Activated gamma-delta T cell (primary cell): Measurements from ENCODE around the gene DIP2A.

Experiments
- DNase-seq: peaks from one replicate; lab custom pipeline; 2025; lab: John Stamatoyannopoulos, UW

Gene DIP2A

DNA sequence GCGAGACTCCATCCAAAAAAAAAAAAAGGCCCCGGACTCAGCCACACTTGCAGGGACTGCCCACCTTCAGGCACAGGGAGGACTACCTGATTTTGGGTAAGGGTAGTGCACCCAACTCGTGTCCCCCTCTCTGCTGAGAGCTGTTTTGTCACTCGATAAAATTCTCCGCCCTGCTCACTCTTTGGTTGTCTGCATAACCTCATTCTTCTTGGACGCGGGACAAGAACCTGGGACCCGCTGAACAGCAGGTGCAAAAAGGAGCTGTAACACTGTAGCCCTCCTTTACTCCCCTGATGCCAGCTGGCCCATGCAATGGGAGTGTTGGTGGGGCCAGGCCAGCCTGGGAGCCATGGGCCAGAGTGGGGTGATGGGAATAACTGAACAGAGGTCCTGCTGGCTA lies 135.6 kb downstream of the DIP2A start:
- DNase-seq, result no peak

- no peak for DNase-seq
Observed at GRCh38 chr21:46596201-46596600, 137.5 kb downstream of the DIP2A start.

- no peak for DNase-seq
Observed at GRCh38 chr21:46597031-46597430, 138.3 kb downstream of the DIP2A start.

DNA sequence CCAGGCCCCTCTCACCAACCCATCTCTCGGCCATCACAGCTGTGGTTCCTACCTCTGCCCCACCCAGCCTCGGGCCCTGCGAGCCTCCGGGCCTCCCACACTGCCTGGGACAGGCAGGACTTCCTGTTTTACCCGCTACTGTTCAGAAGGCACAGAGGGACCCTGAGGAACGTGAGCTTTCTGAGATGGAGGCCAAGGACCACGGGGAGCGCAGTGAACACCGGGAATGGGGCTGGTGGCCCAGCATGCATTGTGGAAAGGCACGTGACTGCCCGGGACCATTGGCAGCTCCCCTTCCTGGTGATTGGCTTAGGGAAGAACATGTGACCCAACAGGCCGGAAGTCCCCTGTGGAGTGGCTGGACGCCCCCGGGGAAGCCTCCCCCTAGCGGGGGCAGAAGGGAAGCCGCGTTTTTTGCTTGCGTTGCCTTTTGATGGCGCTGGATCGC lies 139.2 kb downstream of the DIP2A start:
- no peak for DNase-seq

DNA sequence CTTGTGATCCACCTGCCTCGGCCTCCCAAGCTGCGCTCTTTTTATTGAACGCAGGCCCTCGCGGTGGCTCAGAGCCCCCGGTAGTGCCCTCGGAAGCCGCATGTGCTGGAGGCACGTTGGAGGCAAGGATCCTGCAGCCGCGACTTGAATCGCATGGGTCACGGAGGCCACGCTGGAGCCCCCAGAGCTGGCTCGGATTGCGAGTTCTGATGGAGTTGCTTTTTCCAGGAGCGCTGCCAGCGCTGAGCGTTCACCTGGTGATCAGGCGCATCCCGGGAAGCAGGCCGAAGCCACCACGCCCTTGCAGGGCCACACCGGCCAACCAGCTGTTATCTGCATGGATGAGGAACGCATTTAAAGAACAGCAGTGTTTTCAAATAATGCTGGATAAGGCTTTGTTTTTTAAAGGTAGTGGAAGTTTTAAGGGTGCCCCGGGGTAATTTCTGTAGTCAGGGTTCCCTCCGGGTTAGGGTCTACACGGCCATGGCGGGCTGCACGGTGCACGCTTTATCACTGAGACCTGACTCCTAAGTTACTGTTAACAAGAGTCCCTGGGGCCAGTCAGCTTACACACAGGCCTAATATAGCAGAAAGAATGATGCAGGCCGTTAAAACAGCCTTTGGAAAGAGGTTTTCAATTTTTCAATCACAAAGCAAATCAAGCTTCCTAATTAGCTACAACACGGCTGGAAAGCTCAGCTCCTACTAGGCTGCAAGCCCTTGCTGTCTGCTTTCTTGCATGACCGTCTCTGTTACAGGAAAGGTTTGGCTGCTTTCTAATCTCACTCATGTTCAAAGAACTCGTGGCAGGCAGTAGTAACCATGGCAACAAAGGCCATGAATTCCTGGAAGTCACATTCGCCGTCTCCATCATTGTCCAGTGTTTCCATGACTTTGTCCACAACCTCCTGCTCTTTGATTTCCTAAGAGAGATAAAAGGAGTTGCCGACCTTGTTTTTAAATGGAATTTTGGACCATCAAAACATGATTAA lies 140.2 kb downstream of the DIP2A start:
- no peak for DNase-seq

- DNase-seq, result no peak
Observed at GRCh38 chr21:46600305-46600704, 141.6 kb downstream of the DIP2A start.

GRCh38 chr21:46600978-46601377 lies 142.3 kb downstream of the DIP2A start:
- DNase-seq, result no peak

DNA sequence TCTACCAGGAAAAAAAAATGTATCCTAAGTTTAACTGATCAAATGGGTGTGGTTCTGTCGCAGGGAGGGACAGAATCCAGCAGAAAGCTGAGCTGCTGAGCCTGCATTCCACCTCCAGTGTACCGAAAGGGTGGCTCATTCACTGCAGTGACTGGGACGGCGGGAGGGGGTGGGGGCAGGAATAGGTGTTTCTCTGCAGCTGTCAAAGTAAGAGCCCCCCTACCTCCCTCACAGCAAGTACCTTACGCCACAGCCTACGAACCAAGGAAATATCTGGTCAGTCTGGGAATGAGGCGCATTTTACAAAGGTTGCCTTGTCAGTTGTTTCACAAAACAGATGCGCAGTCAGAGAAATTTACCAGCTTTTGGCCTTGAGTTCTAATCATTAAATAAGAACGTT lies 144.5 kb downstream of the DIP2A start:
- DNase-seq, result no peak

GRCh38 chr21:46604329-46604974 lies 145.8 kb downstream of the DIP2A start:
- no peak for DNase-seq

DNA sequence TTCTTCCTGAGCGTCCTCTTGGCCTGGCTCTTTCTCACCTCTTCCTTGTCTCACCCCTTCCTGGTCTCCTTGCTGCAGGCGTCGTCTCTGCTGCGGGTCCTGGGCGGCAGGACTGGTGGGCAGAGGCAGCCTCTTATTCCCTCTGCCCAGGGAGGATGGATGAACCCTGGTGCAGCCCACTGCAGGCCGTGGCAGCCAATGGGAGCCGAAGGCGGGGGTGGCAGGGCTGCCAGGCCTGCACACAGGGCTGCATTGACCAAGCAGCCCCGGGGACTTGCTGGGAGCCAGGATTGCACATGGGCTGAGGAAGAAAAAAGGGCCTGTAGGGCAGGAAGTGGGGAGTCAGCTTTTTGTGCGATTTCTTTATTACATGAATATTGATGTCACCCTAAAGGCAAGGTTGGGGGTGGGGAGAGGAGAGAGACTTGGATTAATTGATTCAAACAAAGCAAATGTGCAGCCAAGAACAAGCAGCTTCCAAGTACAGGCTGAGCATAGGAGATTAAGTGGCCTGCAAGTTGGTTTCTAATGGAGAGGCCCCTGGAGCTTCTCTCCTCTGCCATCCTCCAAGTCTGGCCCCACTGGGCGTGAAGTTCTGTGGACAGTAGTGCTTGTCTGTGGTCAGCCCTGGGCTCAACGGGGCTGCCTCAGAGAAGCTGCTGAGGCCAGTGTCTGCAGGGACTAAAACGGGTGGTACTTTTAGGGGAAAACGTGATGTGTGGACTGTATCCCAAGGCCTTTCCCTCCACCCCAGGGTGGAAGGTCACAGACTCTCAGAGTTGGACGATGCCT lies 146.5 kb downstream of the DIP2A start, which contains the start of gene S100B:
Gene S100B (minus strand): TSS at position 108 of the 792 bp plus-strand sequence. CDS start 2,667 bp downstream, outside the sequence.
- no peak for DNase-seq

DNA sequence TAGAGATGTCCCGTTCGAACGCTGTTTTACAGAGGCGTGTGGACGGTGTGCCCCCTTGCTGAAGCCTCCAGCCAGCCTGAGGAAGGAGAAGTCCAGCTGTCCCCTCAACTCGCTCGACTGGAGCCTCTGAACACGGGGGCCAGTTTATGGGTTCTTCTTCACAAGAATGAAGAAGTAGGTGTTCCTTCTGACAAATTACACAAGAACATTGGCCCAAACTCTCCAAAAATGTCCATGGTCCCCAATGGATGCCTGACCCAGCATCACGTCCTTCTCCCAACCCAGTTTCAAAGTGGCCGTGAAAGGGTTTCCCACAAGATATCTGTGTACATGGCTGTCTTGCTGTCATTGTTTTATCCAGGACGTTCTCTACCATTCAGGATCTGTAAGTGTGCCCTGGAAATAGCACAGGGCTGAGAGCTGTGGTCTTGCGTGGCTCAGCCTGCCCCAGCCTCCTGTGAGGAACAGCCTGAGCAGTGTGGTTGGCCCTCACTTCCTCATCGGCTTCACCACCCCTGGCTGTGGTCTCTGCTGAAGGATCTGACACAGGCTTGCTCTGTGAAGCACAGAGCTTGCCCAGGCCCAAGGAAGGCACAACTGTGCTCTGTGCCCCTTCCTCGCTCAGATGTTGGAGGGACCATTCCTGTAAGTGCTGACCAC lies 147.2 kb downstream of the DIP2A start:
- no peak for DNase-seq

DNA sequence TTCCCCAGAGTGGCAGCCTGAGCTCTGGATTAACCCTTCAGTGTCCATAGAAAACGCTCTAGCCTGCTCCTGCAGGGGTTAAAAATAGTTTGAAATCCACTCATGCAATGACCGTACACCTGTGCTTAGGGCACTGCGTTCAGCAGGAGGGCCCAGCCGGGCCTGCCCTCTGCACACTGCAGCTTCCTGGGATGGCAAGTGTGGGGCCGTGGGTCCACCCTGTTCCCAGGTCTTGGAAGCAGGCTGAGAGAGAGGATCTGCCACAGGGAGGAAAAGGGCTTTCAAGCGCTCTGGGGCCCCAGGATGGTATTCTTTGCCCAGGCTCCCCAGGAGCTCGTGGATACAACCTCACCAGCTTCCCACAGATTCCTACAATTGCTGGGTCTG lies 147.7 kb downstream of the DIP2A start:
- DNase-seq, result no peak

- DNase-seq, result no peak
Observed at GRCh38 chr21:46607636-46608035, 148.9 kb downstream of the DIP2A start.

DNA sequence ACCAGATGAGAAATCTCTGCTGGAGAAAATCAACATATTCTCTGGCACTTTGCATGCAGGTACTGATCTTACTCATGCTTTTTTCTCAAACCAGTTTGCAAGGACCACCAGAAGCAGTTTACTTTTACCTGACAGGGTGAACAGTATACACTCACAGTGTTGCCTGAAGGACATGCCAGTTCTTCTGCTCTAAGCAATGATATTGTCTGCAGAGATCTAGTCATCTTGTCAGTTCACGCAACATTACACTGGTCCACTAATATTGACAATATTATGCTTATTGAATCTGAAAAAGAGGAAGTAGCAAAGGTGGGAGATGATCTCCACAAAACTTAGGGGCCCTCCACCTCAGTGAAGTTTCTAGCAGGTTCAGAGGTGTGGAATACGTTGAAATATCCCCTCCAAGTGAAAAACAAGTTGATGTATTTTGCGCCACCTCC lies 150.0 kb downstream of the DIP2A start:
- no peak for DNase-seq

DNA sequence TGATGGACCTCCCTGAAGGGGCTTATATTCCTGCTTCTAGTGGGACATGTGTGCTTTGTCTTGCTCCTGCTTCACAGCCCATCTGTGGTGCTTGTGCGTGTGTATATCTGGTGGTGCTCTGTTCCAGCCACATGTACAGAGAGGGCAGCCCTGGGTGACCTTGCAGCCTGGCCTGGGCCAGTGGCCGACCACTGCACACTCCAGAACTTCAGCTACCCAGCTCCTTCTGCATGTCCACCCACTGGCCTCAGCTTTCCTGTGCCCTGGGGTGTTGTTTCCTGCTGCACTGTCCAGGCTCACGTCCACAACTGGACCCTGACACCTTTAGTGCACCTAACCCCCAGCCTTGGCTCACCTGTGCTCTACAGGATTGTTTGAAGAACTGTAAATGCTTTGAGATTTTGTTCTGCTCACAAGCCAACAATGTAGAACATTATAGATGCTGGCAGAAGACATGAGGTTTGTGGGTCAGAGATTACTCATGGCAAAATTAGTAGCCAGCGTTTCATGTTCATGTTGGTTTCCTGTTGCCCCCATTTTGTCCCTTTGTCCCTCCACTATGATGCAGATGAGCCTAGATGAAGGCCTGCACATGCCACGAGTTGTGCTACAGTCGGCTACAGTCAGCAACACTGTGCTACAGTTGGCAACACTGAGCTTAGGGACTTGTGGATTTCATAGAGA lies 151.5 kb downstream of the DIP2A start:
- no peak for DNase-seq

DNA sequence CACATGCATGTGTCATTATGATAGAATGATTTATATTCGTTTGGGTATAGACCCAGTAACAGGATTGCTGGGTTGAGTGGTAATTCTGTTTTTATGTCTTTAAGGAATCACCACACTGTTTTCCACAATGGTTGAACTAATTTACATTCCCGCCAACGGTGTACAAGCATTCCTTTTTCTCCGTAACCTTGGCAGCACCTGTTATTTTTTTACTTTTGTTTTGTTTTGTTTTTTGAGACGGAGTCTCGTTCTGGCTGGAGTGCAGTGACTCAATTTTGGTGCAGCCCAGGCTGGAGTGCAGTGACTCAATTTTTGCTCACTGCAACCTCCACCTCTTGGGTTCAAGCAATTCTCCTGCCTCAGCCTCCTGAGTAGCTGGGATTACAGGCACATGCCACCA lies 154.7 kb downstream of the DIP2A start:
- DNase-seq, result no peak

GRCh38 chr21:46616050-46616449 lies 157.4 kb downstream of the DIP2A start:
- DNase-seq, result no peak

DNA sequence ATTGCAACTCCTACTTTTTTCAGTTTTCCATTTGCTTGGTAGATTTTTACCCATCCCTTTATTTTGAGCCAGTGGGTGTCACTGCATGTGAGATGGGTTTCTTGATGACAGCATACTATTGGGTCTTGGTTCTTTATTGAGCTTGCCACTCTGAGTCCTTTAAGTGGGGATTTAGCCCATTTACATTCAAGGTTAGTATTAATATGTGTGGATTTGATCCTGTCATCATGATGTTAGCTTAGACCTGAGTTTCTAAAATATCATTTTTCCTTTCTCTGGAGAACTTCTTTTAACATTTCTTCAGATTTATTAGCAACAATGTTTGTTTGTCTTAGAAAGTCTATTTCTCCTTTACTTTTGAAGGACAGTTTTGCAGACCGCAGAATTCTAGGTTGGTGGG lies 158.0 kb downstream of the DIP2A start:
- DNase-seq, result no peak

- DNase-seq, result no peak
Observed at GRCh38 chr21:46617267-46618051, 158.8 kb downstream of the DIP2A start.

DNA sequence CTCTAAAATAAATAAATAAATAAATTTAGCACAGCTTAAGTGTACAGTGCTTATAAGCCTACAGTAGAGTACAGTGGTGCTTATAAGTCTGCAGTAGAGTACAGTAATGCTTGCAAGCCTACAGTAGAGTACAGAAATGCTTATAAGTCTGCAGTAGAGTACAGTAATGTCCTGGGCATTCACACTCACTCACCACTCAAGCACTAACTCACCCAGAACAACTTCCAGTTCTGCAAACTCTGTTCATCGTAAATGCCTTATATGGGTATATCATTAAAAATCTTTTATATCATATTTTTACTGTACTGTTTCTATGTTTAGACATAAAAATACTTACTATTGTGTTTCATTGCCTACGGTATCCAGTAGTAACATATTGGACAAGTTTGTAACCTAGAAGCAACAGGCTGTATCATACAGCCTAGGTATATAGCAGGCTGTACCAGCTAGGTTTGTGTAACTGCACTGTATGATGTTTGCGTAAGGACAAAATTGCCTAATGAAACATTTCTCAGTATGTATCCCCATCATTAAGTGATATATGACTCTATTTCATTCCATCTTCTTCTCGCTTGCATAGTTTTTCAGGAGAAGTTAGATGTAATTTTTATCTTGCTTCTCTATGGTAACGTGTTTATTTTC lies 160.2 kb downstream of the DIP2A start:
- no peak for DNase-seq
